Measurements from ENCODE around the gene RFX2. TPM values are rescaled to one million over a fixed set of nuclear protein-coding genes. Genes with fewer than 3 reads are reported as not detected.

Gene RFX2
- total RNA-seq, 1 donor from 2014 or later = 12.7 TPM

GRCh38 chr19:6048793-6049405 is 61.4 kb downstream of the RFX2 start:
- intact Hi-C loops (cut with DNase I) = loop anchor here (5.0 to 10.0 kb wide), 2 partner anchors 78 to 166 kb away; no protein-coding TSS in a partner anchor
- DNase-seq (ENCODE audit: low spot score) = peak; percentile 84
- ATAC-seq = peak; percentile 97

- peak; percentile 51 for DNase-seq (ENCODE audit: low spot score)
- peak; percentile 38 for ATAC-seq
- intact Hi-C loops (cut with DNase I) = loop anchor here (5.0 to 10.0 kb wide), 2 partner anchors 79 to 166 kb away; no protein-coding TSS in a partner anchor
Measured at GRCh38 chr19:6048348-6048747, 62.0 kb downstream of the RFX2 start.

GRCh38 chr19:6047741-6048251 is 62.5 kb downstream of the RFX2 start:
- intact Hi-C loops (cut with DNase I) = loop anchor here (5.0 to 10.0 kb wide), 2 partner anchors 80 to 167 kb away; no protein-coding TSS in a partner anchor
- DNase-seq (ENCODE audit: low spot score) (peak; percentile 61), ATAC-seq (peak; percentile 69)

- peak; percentile 55 for DNase-seq (ENCODE audit: low spot score)
- intact Hi-C loops (cut with DNase I) = loop anchor here (5.0 to 10.0 kb wide), 2 partner anchors 80 to 168 kb away; no protein-coding TSS in a partner anchor
- ATAC-seq = no peak
Measured at GRCh38 chr19:6047256-6047655, 63.0 kb downstream of the RFX2 start.

- no peak for ATAC-seq
- intact Hi-C loops (cut with DNase I) = loop anchor here (5.0 to 10.0 kb wide), 2 partner anchors 82 to 170 kb away; no protein-coding TSS in a partner anchor
- DNase-seq (ENCODE audit: low spot score) = peak; percentile 37
Measured at GRCh38 chr19:6045108-6045507, 65.2 kb downstream of the RFX2 start.

GRCh38 chr19:6044056-6044805 is 66.1 kb downstream of the RFX2 start:
- intact Hi-C loops (cut with DNase I) = loop anchor here (10.0 kb wide), 1 partner anchor 171 kb away; no protein-coding TSS in a partner anchor
- DNase-seq (ENCODE audit: low spot score) = peak; percentile 45

GRCh38 chr19:6042776-6043726 is 67.2 kb downstream of the RFX2 start:
- intact Hi-C loops (cut with DNase I) = loop anchor here (10.0 kb wide), 1 partner anchor 172 kb away; no protein-coding TSS in a partner anchor
- ATAC-seq (no peak), DNase-seq (ENCODE audit: low spot score) (peak; percentile 15)

More at GRCh38 chr19:6044056-6044805, 66.1 kb downstream of the RFX2 start:
- no peak for ATAC-seq

- ATAC-seq (peak; percentile 49), DNase-seq (ENCODE audit: low spot score) (peak; percentile 53)
Measured at GRCh38 chr19:6041991-6042481, 68.3 kb downstream of the RFX2 start.

GRCh38 chr19:6041071-6041470 is 69.2 kb downstream of the RFX2 start:
- intact Hi-C loops (cut with DNase I) = loop anchor here (10.0 kb wide), 1 partner anchor 174 kb away; no protein-coding TSS in a partner anchor
- no peak for ATAC-seq
- peak; percentile 25 for DNase-seq (ENCODE audit: low spot score)

More at GRCh38 chr19:6041991-6042481, 68.3 kb downstream of the RFX2 start:
- intact Hi-C loops (cut with DNase I) = loop anchor here (10.0 kb wide), 1 partner anchor 173 kb away; no protein-coding TSS in a partner anchor

GRCh38 chr19:6039566-6040225 is 70.6 kb downstream of the RFX2 start:
- intact Hi-C loops (cut with DNase I) = loop anchor here (10.0 kb wide), 1 partner anchor 175 kb away; no protein-coding TSS in a partner anchor
- DNase-seq (ENCODE audit: low spot score) = peak; percentile 42
- ATAC-seq = peak; percentile 7

- ATAC-seq (no peak), DNase-seq (ENCODE audit: low spot score) (peak; percentile 5)
- intact Hi-C loops (cut with DNase I) = no loop called here
Measured at GRCh38 chr19:6038634-6039405, 71.5 kb downstream of the RFX2 start.

- peak; percentile 50 for DNase-seq (ENCODE audit: low spot score)
- intact Hi-C loops (cut with DNase I) = no loop called here
- no peak for ATAC-seq
Measured at GRCh38 chr19:6035026-6035425, 75.3 kb downstream of the RFX2 start.

- ATAC-seq = no peak
- intact Hi-C loops (cut with DNase I) = no loop called here
- peak; percentile 27 for DNase-seq (ENCODE audit: low spot score)
Measured at GRCh38 chr19:6034512-6034911, 75.8 kb downstream of the RFX2 start.

GRCh38 chr19:6033744-6034264 is 76.5 kb downstream of the RFX2 start:
- no peak for ATAC-seq
- intact Hi-C loops (cut with DNase I) = no loop called here
- peak; percentile 9 for DNase-seq (ENCODE audit: low spot score)

GRCh38 chr19:6032827-6033226 is 77.5 kb downstream of the RFX2 start:
- DNase-seq (ENCODE audit: low spot score) (peak; percentile 12), ATAC-seq (no peak)
- intact Hi-C loops (cut with DNase I) = no loop called here

- DNase-seq (ENCODE audit: low spot score) (peak; percentile 14), ATAC-seq (no peak)
- intact Hi-C loops (cut with DNase I) = no loop called here
Measured at GRCh38 chr19:6032381-6032780, 77.9 kb downstream of the RFX2 start.

- no peak for ATAC-seq
- intact Hi-C loops (cut with DNase I) = no loop called here
Measured at GRCh38 chr19:6030214-6030507, 80.1 kb downstream of the RFX2 start.

More at GRCh38 chr19:6030214-6030507, 80.1 kb downstream of the RFX2 start:
- peak; percentile 2 for DNase-seq (ENCODE audit: low spot score)

Data from sciatic nerve (tissue), 2 donors.